NCI-H510A treated with DMSO at 0.1 percent for 48 hours (cell line): ENCODE results near the gene ACP1.

Experiments
- DNase-seq: peaks from one replicate; lab custom pipeline; 2025; lab: John Stamatoyannopoulos, UW

Gene ACP1

GRCh38 chr2:280650-281110 is 15.9 kb downstream of the ACP1 start:
- no peak for DNase-seq

- no peak for DNase-seq
Measured at GRCh38 chr2:281381-281780, 16.6 kb downstream of the ACP1 start.

DNA sequence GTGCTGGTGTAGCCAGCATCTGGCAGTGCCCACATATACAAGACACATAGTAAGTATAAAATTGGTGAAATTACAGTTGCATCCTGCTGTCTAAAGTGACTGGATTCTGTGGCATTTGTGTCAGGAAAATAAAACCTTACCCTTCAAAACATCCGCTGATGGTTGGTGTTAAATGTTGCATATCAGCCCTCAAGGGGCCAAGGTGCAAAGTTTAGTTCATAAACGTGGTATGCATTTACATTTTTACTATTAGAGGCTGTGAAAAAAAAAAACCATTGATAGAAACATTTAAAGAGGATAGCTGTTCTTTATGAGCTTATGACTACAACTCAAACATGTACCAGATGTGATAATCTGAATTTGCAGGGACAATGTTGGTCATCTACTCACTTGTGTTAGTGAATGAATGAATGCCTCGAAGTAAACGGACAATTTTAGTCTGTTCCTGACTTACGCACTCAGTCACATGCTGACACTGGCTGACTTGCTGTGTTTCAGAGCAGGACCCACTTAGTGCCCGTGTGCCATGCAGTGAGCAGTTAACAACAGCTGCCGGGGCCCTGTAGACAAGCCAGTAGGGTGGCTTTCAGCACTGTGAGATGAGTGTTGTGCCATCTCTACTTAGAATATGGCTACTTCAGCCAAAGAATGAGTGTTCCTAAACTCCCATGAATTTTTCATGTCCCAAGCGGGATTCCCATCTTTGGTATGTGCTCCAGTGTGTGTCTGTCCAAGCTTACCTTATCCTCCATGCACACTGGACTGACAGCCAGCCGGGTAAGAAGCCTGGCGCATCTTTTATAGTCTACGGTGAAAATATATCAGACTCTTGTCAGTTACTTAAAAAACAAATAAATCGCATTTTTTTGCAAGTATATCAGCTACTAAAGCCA is 17.9 kb downstream of the ACP1 start:
- no peak for DNase-seq

DNA sequence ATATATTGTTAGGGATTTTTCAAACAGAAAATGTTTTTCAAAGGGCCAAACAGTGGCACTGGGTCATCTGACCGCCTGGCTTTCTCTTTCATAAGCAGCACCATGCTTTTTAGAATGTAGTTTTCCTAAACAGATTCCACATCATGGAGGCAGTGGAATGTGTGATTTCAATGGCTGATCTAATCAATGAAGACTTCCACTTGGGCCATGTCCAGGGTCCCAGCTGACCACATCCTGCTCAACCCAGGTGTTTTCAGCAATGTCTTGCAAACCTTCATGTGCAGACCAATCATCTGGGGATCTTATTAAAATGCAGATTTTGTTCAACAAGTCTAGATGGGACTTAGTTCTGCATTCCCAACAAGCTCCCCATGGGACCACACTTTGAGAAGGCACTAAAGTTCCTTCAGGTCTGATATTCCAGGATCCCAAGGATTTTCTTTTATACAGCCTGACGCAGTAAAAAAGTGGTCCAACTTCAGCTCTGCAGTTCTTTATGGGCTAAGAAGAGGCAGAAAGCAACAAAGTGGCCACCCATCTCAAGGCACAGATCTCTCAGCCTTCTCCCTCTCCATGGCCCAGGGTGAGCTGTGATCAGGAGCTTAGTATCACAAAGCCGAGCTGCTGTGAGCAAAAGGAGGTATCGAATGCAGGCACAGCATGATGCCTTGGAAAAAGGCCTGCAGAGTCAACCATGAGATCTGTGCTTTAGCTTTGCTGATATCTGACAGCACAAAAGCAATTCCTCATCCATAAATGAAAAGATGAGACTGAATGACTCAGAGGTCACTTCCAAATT is 19.4 kb downstream of the ACP1 start:
- DNase-seq, result no peak

- no peak for DNase-seq
Measured at GRCh38 chr2:284896-285492, 20.2 kb downstream of the ACP1 start.

GRCh38 chr2:285531-285930 is 20.8 kb downstream of the ACP1 start:
- DNase-seq, result no peak

GRCh38 chr2:286035-286434 is 21.3 kb downstream of the ACP1 start:
- DNase-seq, result no peak

GRCh38 chr2:286774-287392 is 22.1 kb downstream of the ACP1 start:
- DNase-seq, result no peak

DNA sequence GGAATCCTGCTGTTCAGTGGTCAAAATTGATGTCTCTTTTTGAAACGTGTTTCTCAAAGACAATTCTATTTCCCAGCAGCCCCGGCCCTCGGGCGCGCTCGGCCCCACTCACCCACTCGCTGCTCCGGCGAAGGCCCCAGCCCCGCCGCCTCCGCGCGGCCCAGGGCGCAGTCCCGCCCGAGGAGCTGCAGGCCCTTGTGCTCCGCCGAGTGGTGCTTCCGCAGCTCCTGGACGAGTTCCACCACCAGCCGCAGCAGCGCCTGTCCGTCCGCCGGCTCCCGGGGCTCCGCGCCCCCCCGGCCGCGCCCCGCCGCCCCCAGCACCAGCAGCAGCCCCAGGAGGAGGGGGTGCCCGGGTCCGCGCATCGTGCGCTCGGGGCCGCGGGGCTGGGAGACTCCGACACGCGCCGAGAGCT is 22.7 kb downstream of the ACP1 start:
- DNase-seq, result no peak

DNA sequence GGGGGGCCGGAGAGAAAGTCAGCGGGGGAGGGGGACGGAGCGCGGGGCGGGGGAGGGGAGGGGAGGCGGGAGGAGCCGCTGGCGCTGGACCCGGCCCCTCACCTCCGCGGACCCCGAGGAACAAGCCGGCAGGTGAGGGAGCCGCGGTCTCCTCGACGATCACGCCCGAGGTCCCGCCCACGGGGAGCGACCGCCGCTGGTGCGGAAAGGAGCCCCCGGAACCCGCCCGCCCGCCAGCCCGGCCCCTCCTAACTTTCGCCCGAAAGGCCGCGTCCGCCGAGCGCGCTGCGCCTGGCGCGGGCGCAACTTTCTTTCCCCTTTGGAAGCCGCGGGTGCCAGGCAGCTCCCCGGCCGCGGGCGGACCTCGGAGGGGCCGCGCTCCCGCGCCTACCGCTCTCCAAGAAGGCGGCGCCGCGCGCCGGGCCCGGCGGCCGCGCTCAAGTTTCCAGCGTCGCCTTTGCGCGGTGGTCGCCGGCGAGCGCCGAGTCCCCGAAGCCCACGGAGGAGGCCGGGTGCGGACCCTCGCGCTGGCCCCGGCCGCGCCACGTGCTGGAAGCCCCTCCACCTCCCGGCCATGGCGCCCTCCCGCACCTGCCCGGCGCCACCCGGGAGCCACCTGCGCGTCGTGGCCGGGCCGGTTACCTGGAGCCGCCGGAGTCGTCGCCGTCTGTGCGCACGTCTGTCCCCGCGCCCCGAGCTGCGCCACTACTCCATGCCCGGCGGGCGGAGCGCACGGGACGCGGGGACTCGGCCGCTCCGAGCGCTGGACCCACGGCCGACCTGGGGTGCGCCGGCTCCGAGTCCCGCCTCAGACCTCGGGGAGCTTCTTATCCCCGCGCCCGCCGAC is 23.4 kb downstream of the ACP1 start, which contains the start of gene ALKAL2:
TSS of gene ALKAL2 (minus strand) at position 181 of the 847 bp plus-strand sequence. CDS start 256 bp downstream, outside the sequence.
- no peak for DNase-seq

DNA sequence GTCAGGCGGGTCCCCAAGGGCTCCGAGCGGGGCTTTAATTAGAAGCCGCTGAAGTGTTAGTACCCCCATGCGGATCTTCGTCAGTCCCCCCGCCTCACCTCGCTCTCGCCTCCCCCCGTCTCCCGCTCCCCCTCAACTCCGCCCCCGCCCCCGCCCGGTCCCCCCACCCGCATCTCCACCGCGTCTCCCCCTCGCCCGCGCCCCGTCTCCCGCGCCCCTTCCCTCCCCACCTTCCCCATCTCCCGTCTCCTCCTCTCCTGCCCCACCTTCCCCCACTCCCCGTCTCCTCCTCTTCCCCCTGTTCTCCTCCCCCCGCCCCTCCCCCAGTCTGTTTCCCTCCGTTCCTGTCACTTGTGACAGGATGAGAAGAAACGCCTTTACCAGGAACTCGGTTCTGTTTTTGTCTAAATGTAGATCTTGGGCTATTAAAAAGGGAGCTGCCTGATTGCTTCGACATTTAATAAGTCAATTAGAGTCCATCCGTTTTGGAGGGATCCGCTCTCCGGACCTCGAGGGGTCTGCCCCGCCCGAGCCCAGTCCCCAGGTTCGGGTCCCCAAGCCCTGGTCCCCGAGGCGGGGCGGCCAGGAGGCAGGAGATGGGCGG is 24.1 kb downstream of the ACP1 start:
- DNase-seq, result no peak

- DNase-seq, result no peak
Measured at GRCh38 chr2:289362-290089, 24.8 kb downstream of the ACP1 start.

DNA sequence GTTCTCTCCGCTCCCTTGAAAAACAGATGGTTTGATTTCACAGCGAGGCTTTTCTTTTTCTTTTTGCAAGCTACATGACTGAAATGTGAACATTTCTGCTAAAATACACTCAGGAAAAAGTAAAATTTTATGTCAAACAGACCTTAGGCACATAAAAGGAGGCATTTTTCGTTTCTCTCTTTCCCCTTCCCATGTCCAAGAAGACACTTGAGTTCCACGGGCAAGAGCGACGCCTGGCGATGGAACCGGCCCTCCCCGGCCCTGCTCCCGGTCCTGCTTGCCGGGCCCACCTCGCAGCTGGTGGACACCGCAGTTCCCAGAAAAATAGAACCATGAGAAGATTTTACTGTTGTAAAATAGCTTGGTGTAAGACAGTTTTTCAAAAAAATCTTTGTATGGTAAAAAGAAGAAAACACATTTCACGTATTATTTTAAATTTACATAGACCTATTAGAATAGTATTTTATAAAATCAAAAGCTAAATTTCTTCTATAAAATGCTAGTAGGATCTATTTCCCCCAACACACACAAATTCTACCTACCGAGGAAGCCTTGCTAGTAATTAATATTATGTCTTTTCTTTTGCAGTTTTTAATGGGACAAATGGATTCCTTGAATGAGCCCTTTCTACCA is 25.5 kb downstream of the ACP1 start:
- no peak for DNase-seq

GRCh38 chr2:295090-295489 is 30.3 kb downstream of the ACP1 start:
- no peak for DNase-seq

GRCh38 chr2:296354-296753 is 31.6 kb downstream of the ACP1 start:
- DNase-seq, result no peak

DNA sequence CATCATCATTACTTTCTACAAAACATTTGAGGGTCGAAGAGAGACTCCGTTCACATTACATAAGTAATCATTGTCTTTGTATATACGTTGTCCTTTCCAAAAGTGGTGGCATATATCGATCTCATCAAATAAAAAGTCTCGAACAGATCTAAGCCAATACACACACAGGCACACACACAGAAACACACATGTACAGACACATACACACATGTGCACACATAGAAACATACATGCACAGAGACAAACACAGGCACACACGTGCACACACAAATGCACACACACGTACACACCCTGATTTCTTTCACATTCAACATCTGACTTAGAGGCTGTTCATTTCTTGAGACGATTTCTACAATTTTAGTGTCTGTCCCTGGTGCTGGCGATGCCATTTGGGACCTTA is 40.6 kb downstream of the ACP1 start:
- DNase-seq, result no peak

DNA sequence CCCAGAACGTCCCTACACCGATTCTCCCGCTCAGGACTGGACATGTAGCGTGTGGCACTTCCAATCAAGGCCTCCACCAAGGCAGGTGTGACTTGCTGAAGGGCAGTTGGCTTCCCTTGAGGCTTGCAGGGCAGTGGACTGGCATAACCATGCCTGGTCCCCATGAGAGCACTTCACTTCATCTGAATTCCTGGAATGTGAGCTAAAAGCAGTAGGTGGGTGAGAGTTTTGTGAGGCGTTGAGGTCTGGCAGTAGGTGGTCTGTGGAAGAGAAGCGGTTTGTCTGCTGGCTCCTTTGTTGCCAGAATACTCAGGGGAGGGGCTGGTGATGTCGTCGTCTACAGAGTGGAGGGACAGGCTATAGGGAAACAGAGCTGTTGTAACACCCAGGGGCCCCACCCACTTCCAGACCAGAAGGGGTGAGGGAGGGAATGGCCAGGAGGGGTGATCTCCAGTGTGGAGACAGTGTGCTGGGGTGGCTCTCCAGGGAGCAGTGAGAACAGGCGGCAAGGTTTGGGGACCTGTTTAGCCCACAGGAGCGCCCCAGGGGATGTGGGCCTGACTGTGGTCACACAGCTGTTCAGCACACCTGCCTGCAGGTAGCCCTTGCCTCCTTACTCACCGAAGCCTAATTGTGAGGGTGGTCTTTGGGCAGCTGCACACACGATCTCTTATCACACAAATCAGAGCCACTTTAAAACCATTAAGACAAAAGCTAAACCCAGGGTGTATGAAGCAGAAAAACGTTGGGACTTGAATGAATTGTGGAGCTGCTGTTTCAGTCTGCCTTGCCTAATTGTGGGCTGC is 44.6 kb downstream of the ACP1 start:
- peak; percentile 6 for DNase-seq

- no peak for DNase-seq
Measured at GRCh38 chr2:309954-310510, 45.3 kb downstream of the ACP1 start.
